IMR-90 (cell line): ENCODE measurements around the gene GPR37. TPM values are rescaled to one million over a fixed set of nuclear protein-coding genes. Genes with fewer than 3 reads are reported as not detected.

ENCODE experiments used
- ATAC-seq: fragments of 200-7000 bp; cut with Tn5 transposase; 2 replicates; pipeline ENCODE4 v1.9.1; 2020; ENCODE audit warnings: low read depth, mild to moderate bottlenecking, moderate library complexity
- BruUV-seq: library from RNA; stranded (reverse); fragments of 400-500 nt; replicated peaks from 2 replicates; lab custom pipeline; 2021; lab: Mats Ljungman, UMichigan
- CTCF ChIA-PET: fragments of 300-600 bp; formaldehyde crosslinking; extraction: SDS; loops from one replicate; lab custom pipeline; 2021; ENCODE audit warnings: antibody characterized with exemption; lab: Yijun Ruan, JAX
- POLR2A ChIA-PET: fragments of 300-600 bp; sonication (Branson Sonifier 250); formaldehyde crosslinking; loops from one replicate; lab custom pipeline; 2022; ENCODE audit warnings: antibody characterized with exemption; ENCODE audit not compliant: unreplicated experiment; lab: Charles Lee
- DNase-seq: peaks from one replicate; pipeline ENCODE4 v3.0.0; 2013
- H2AFZ ChIP-seq: replicated peaks from 2 replicates; pipeline ENCODE3; 2013; ENCODE audit warnings: low read length, mild to moderate bottlenecking; ENCODE audit not compliant: poor library complexity
- H2AK5ac ChIP-seq: 2 replicates; pipeline ENCODE4 v1.6.1; 2013; ENCODE audit warnings: low read depth, low read length, inconsistent platforms
- H2AK9ac ChIP-seq: replicated peaks from 2 replicates; pipeline ENCODE3; 2013; ENCODE audit warnings: mild to moderate bottlenecking, low read depth, low read length, moderate library complexity; ENCODE audit not compliant: poor library complexity
- H2BK120ac ChIP-seq: 2 replicates; pipeline ENCODE4 v1.6.1; 2013; ENCODE audit warnings: low read depth, low read length, inconsistent platforms
- H2BK15ac ChIP-seq: 3 replicates; pipeline ENCODE4 v1.6.1; 2013; ENCODE audit warnings: low read depth, low read length, inconsistent platforms
- H2BK20ac ChIP-seq: 2 replicates; pipeline ENCODE4 v1.6.1; 2013; ENCODE audit warnings: low read depth, mild to moderate bottlenecking, inconsistent platforms, low read length, moderate library complexity
- H2BK5ac ChIP-seq: 2 replicates; pipeline ENCODE4 v1.6.1; 2013; ENCODE audit warnings: mild to moderate bottlenecking, low read depth, low read length, inconsistent platforms; ENCODE audit not compliant: poor library complexity, severe bottlenecking
- H3K14ac ChIP-seq: replicated peaks from 2 replicates; pipeline ENCODE4 v1.6.1; 2013; ENCODE audit warnings: low read depth, low read length, inconsistent platforms
- H3K18ac ChIP-seq: 2 replicates; pipeline ENCODE4 v1.6.1; 2013; ENCODE audit warnings: low read depth, low read length, control low read depth
- H3K23ac ChIP-seq: 2 replicates; pipeline ENCODE4 v1.6.1; 2013; ENCODE audit warnings: low read depth, low read length, inconsistent platforms
- H3K27ac ChIP-seq: 2 replicates; pipeline ENCODE4 v1.5.1; 2013; ENCODE audit warnings: mild to moderate bottlenecking, control low read depth, low read length; ENCODE audit not compliant: insufficient read depth
- H3K27me3 ChIP-seq: 2 replicates; pipeline ENCODE4 v1.6.1; 2013; ENCODE audit warnings: low read length; ENCODE audit not compliant: control insufficient read depth, insufficient read depth
- H3K36me3 ChIP-seq: 2 replicates; pipeline ENCODE4 v1.6.1; 2013; ENCODE audit warnings: low read length, mixed read lengths; ENCODE audit not compliant: control insufficient read depth, insufficient read depth
- H3K4ac ChIP-seq: 2 replicates; pipeline ENCODE4 v1.6.1; 2013; ENCODE audit warnings: low read depth, low read length, inconsistent platforms
- H3K4me1 ChIP-seq: 2 replicates; pipeline ENCODE4 v1.6.1; 2013; ENCODE audit warnings: low read length, mixed read lengths; ENCODE audit not compliant: control insufficient read depth, insufficient read depth
- H3K4me2 ChIP-seq: 2 replicates; pipeline ENCODE4 v1.6.1; 2013; ENCODE audit warnings: low read depth, mild to moderate bottlenecking, control low read depth, low read length, moderate library complexity
- H3K4me3 ChIP-seq: 2 replicates; pipeline ENCODE4 v1.5.1; 2013; ENCODE audit warnings: low read depth, mild to moderate bottlenecking, control low read depth, low read length, moderate library complexity; ENCODE audit not compliant: insufficient read depth
- H3K56ac ChIP-seq: 2 replicates; pipeline ENCODE4 v1.6.1; 2013; ENCODE audit warnings: low read length, inconsistent platforms; ENCODE audit not compliant: insufficient read depth; ENCODE audit errors: extremely low read depth
- H3K79me1 ChIP-seq, 2 experiments: 2 replicates each; pipeline ENCODE4 v1.6.1; 2013; ENCODE audit warnings: low read length in 2 of 2, inconsistent platforms in 1 of 2, low read depth in 1 of 2
- H3K9ac ChIP-seq: 2 replicates; pipeline ENCODE4 v1.6.1; 2013; ENCODE audit warnings: low read depth, low read length, control low read depth
- H3K9me1 ChIP-seq: 2 replicates; pipeline ENCODE4 v1.6.1; 2013; ENCODE audit warnings: low read length, inconsistent platforms; ENCODE audit not compliant: insufficient read depth
- H3K9me3 ChIP-seq: 2 replicates; pipeline ENCODE4 v1.6.1; 2013; ENCODE audit warnings: low read length; ENCODE audit not compliant: control insufficient read depth, insufficient read depth
- H4K20me1 ChIP-seq: 2 replicates; pipeline ENCODE4 v1.6.1; 2013; ENCODE audit warnings: low read length, inconsistent platforms; ENCODE audit not compliant: insufficient read depth
- H4K5ac ChIP-seq: 2 replicates; pipeline ENCODE4 v1.6.1; 2013; ENCODE audit warnings: mild to moderate bottlenecking, low read depth, low read length, control low read depth
- H4K8ac ChIP-seq, 2 experiments: 2 replicates each; pipeline ENCODE4 v1.6.1; 2013; ENCODE audit warnings: low read depth in 2 of 2, low read length in 2 of 2, control low read depth in 1 of 2, inconsistent platforms in 1 of 2
- H4K91ac ChIP-seq: 2 replicates; pipeline ENCODE4 v1.6.1; 2013; ENCODE audit warnings: low read depth, low read length, inconsistent platforms; ENCODE audit not compliant: insufficient read depth
- NFE2L2 ChIP-seq: fragments of 150-350 bp; IDR thresholded peaks from 2 replicates; pipeline ENCODE4 v1.6.1; 2016; ENCODE audit warnings: low read depth, mild to moderate bottlenecking, low read length
- WGBS, 2 experiments: methylation state at CpG; one replicate each; pipeline versions ENCODE4 v1.1.5 to v1.1.7; 2013; ENCODE audit warnings: missing lambda C conversion rate in 2 of 2; ENCODE audit not compliant: insufficient read length in 1 of 2; ENCODE audit errors: extremely low coverage in 2 of 2; 5-methylcytosine and 5-hydroxymethylcytosine counted together
- dilution Hi-C: fragments of 300-500 bp; cut with HindIII; formaldehyde crosslinking; loops from one replicate; pipeline ENCODE4 v1.14.3; 2018; ENCODE audit warnings: low sequenced_read_pairs; ENCODE audit not compliant: unreplicated experiment
- in situ Hi-C: fragments of 300-500 bp; cut with MboI; formaldehyde crosslinking; loops from 3 replicates; pipeline ENCODE4 v1.14.3; 2019; ENCODE audit warnings: low sequenced_read_pairs, inconsistent platforms, mixed read lengths
- intact Hi-C: fragments of 100-400 bp; cut with micrococcal nuclease; formaldehyde crosslinking; loops from 2 replicates; pipeline ENCODE4 v1.10.0; 2022
- polyA plus RNA-seq, 3 experiments: library from polyadenylated mRNA; depleted of rRNA; stranded (reverse); fragments of >200 nt; gene quantifications; 2 replicates each; pipeline ENCODE4 v1.2.3, GENCODE V29; 2012; ENCODE audit warnings: low replicate concordance in 1 of 3
- total RNA-seq: library from RNA; depleted of rRNA; stranded (reverse); fragments of >200 nt; gene quantifications from 2 replicates; pipeline ENCODE4 v1.2.3, GENCODE V29; 2012

GPR37 gene
- total and polyA plus RNA-seq, 2 of the 4 experiments (the other 2 are of a cell fraction) = 4.6 to 9.3 TPM

GRCh38 chr7:124701955-124702354 is 63.6 kb downstream of the GPR37 start:
- no peaks in the 10 kb centered on the region for H3K9me3 ChIP-seq
- 0 out of 2 replicates have a peak, but pooled peaks cover 2% of the 10 kb centered on the region for H3K9me1 ChIP-seq
- H2BK20ac ChIP-seq = no peak overlapping the region
- POLR2A ChIA-PET = no interaction called here
- no peak overlapping the region for H3K27ac ChIP-seq
- no peak overlapping the region for H4K5ac ChIP-seq
- H4K20me1 ChIP-seq = no peaks in the 10 kb centered on the region
- intact Hi-C loops = no loop called here
- H3K36me3 ChIP-seq = no peaks in the 10 kb centered on the region
- ATAC-seq = no peak; the same call in 1 of the 2 replicates
- H3K4me3 ChIP-seq = no peak overlapping the region
- no peak overlapping the region for H2BK15ac ChIP-seq
- H3K79me1 ChIP-seq = no peaks in the 10 kb centered on the region
- no peaks in the 10 kb centered on the region for H3K27me3 ChIP-seq
- H4K8ac ChIP-seq = no peak overlapping the region
- no peak overlapping the region for H3K23ac ChIP-seq
- no peak overlapping the region for H3K14ac ChIP-seq
- no peak overlapping the region for H2AK5ac ChIP-seq
- H3K18ac ChIP-seq = no peak overlapping the region; the same call in 1 of the 2 replicates
- no peak overlapping the region for H3K9ac ChIP-seq
- no peak overlapping the region for H3K4ac ChIP-seq
- CTCF ChIA-PET = interaction anchor here (0.7 to 0.8 kb wide), 2 partner anchors 9 to 243 kb away, joined by 3 read pairs; no protein-coding TSS in a partner anchor
- H2AFZ ChIP-seq = no peak overlapping the region
- H3K56ac ChIP-seq = no peak overlapping the region
- H4K91ac ChIP-seq = no peak overlapping the region
- H2AK9ac ChIP-seq = no peak overlapping the region
- dilution Hi-C loops = no loop called here
- no TSS peak for BruUV-seq
- no CpG with 5 or more reads among the region's 2 CpGs for WGBS, 2 experiments
- no peak overlapping the region for H2BK120ac ChIP-seq
- in situ Hi-C loops = no loop called here
- H2BK5ac ChIP-seq = no peak overlapping the region
- peaks cover 2% of the 10 kb centered on the region for H3K4me1 ChIP-seq
- peak; percentile 25 for DNase-seq
- TF ChIP-seq NFE2L2 = no peak
- no peak overlapping the region for H3K4me2 ChIP-seq
